GM18499 (cell line): Measurements from ENCODE around the gene OR1J2.

ENCODE experiments used
- ATAC-seq: cut with Tn5 transposase; IDR thresholded peaks from one replicate; pipeline ENCODE4 v1.9.1; 2021; ENCODE audit warnings: moderate number of reproducible peaks; ENCODE audit not compliant: insufficient read depth, unreplicated experiment

The OR1J2 gene

DNA sequence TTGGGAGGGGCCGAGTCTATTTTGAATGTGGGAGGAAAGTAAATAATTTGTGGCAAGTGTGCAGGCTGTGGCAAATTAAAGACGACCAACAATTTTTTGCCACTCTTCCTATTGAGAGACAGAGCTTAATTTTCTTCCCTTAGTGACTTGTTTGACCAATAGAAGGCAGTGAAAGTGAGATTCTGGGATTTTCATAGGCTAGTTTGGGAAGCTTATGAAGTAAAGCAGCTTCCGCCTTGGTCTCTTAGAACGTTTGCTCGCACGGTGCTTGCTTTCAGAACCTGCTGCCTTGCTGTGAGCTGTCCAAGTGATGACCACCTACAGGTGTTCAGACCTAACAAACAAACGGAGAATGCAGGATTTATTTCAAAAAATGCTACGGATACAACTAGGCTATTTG is 35.6 kb downstream of the OR1J2 start:
- ATAC-seq = no peak

DNA sequence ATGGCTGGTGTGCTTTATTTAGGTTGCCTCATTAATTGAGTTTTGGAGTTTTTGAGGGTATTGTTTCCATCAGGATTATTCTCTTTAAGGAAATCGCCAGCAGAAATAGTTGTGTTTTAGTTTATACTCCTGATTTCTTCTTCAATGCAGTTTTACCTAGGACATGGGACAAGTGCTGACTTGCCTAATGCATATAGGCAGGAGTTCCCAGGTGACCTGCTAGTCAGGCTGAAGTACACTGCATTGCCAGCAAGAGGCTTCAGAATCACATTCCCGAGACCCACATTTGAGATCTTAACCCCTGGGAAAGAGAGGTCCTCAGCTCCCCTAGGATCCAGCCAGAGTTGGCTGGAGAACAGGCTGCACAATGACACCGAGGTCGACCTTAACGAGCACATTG is 40.8 kb downstream of the OR1J2 start:
- no peak for ATAC-seq

DNA sequence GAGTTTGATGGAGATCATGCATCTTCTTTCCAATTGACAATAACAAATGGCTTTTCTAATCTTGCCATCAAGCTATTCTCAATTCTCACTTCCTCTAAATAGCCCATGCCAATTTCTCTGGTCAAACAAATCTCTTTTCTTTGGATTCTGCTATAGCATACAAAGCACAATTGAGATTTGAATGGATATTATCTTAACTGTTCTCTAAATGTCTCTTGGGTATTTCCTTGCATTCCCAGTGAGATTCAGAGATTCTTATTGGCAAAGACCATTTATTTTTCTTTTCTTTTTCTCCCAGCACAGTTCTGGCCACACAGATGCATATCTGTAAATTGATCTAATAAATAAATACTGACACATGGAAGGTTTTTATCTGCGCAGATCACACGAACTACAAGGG is 42.2 kb downstream of the OR1J2 start, which contains the start of gene OR1N2:
OR1N2 (plus strand) TSS at position 301 of the 400 bp plus-strand sequence. CDS start 100 bp downstream, outside the sequence.
- no peak for ATAC-seq
